Head of caudate nucleus (tissue), 42 donors: ENCODE results near the gene SLC4A4.
A peak's percentile ranks its signal among the peaks of the same experiment; 100 is the strongest.

Source experiments
- DNase-seq, 42 donors: peaks; one replicate each; pipeline versions ENCODE4 v3.0.0 to v3.0.0-alpha.2; 2020 to 2021; ENCODE audit warnings: mixed read lengths in 7 of 42
- intact Hi-C: fragments of 100-400 bp; cut with DNase I; formaldehyde crosslinking; loops from one replicate; pipeline ENCODE4 v1.15.0; 2022

The SLC4A4 gene

GRCh38 chr4:71559957-71560571 lies 221.2 kb downstream of the SLC4A4 start:
- intact Hi-C loops = no loop called here
- DNase-seq = no peak

GRCh38 chr4:71564775-71565174 lies 226.0 kb downstream of the SLC4A4 start:
- intact Hi-C loops = no loop called here
- DNase-seq = peak in 3 of 42 donors; percentile 16 to 25 (median 17)

- DNase-seq = no peak
- intact Hi-C loops = no loop called here
These were observed 228.0 kb downstream of the SLC4A4 start for GRCh38 chr4:71566856-71567255.

- intact Hi-C loops = no loop called here
These were observed 229.3 kb downstream of the SLC4A4 start for GRCh38 chr4:71568131-71568530.

GRCh38 chr4:71570492-71570891 lies 231.7 kb downstream of the SLC4A4 start:
- DNase-seq = no peak
- intact Hi-C loops = no loop called here

More at GRCh38 chr4:71568131-71568530, 229.3 kb downstream of the SLC4A4 start:
- DNase-seq = no peak

GRCh38 chr4:71571346-71571745 lies 232.5 kb downstream of the SLC4A4 start:
- intact Hi-C loops = no loop called here
- no peak for DNase-seq

GRCh38 chr4:71583971-71584370 lies 245.2 kb downstream of the SLC4A4 start:
- no peak for DNase-seq
- intact Hi-C loops = no loop called here

- intact Hi-C loops = no loop called here
- peak in 5 of 42 donors; percentile 1 to 37 (median 12) for DNase-seq
These were observed 245.8 kb downstream of the SLC4A4 start for GRCh38 chr4:71584585-71584984.

- intact Hi-C loops = no loop called here
- no peak for DNase-seq
These were observed 247.4 kb downstream of the SLC4A4 start for GRCh38 chr4:71586087-71586763.

- intact Hi-C loops = no loop called here
- DNase-seq = no peak
These were observed 249.2 kb downstream of the SLC4A4 start for GRCh38 chr4:71587995-71588394.

GRCh38 chr4:71592793-71593192 lies 254.0 kb downstream of the SLC4A4 start:
- intact Hi-C loops = no loop called here
- DNase-seq = no peak

GRCh38 chr4:71593311-71593710 lies 254.5 kb downstream of the SLC4A4 start:
- intact Hi-C loops = no loop called here

GRCh38 chr4:71595576-71596108 lies 256.8 kb downstream of the SLC4A4 start:
- intact Hi-C loops = no loop called here
- no peak for DNase-seq

More at GRCh38 chr4:71593311-71593710, 254.5 kb downstream of the SLC4A4 start:
- DNase-seq = no peak

- intact Hi-C loops = no loop called here
- DNase-seq = no peak
These were observed 260.8 kb downstream of the SLC4A4 start for GRCh38 chr4:71599578-71599977.

- intact Hi-C loops = no loop called here
- DNase-seq = no peak
These were observed 263.6 kb downstream of the SLC4A4 start for GRCh38 chr4:71602289-71602900.

- no peak for DNase-seq
- intact Hi-C loops = no loop called here
These were observed 266.0 kb downstream of the SLC4A4 start for GRCh38 chr4:71604785-71605184.

- no peak for DNase-seq
- intact Hi-C loops = no loop called here
These were observed 268.3 kb downstream of the SLC4A4 start for GRCh38 chr4:71607109-71607508.

GRCh38 chr4:71607780-71608677 lies 269.2 kb downstream of the SLC4A4 start:
- no peak for DNase-seq
- intact Hi-C loops = no loop called here

GRCh38 chr4:71608678-71609071 lies 269.9 kb downstream of the SLC4A4 start:
- intact Hi-C loops = no loop called here

More at GRCh38 chr4:71608678-71609071, 269.9 kb downstream of the SLC4A4 start:
- no peak for DNase-seq
